Measurements from ENCODE around the gene PLAGL2.

PLAGL2 gene

DNA sequence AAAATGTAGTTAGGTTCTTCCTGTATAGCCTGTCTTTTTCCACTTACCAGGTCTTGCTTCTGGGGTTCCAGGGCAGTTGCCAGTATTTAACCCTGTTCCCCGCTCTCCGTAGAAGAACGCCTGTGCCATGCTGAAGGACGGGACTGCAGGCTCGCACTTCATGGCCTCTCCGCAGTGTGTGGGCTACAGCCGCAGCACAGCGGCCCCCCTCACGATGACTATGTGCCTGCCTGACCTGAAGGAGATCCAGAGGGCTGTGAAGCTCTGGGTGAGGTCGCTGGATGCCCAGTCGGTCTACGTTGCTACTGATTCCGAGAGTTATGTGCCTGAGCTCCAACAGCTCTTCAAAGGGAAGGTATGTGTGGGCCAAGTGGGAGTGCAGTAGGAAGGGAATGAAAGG, 23.2 kb upstream of the PLAGL2 start:
- no peak for DNase-seq

DNA sequence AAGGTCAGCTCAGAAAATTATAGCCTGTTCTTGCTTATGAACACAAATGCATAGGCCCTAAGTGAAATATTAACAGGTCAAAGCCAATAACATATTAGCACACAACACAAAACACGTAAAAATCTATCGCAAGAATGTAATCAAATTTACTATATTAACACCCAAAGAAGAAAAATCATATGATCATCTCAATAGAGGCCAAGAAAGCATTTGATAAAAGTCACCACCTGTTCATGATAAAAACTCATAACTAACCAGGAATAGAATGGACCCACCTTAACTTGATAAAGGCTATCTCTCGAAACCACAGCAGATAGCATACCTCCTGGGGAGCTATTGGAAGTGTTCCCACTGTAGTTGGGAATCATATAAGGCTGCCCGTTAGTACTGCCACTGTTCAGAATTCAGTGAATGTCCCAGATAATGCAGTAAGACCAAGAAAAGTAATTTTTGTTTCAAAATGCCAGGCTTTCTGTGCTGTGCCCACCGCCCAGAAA, 21.8 kb upstream of the PLAGL2 start:
- DNase-seq: no peak

DNA sequence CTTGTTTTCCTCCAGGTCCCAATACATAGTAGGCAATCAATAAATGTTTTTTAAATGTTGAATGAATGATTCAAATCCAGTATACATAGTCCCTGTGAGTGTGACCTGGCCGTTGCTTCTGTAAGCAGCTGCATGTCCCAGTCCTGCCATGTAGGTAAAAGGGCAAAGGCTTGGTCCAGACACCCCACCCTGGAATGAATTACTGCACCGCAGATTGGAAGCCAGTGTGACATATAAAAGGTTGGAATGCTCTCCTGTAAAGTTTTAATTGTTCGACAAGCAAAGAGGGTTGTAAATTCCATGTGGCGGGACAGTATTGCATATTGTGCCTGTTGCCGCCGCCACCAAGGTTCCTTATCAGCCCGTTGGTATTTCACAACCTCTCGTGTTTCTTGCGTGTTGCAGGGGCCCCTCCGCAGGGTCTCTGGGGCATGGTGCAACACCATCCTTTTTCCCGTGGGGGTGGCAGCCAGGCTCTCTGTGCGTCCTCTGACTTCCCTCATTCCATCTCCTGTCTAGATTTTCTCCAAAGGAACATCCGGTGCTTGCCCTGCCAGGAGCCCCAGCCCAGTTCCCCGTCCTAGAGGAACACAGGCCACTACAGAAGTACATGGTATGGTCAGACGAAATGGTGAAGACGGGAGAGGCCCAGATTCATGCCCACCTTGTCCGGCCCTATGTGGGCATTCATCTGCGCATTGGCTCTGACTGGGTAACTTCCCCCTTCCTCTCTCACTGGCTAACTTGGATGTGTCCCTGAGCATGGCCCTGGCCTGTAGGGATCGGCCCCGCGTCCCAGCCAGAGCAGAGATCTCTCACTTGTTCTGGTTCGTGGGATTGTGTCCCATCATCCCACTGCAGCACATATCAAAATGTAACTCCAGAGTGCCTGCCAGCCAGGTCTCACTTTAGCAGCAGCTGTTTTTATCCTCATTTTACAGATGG, 20.5 kb upstream of the PLAGL2 start:
- DNase-seq: no peak

DNA sequence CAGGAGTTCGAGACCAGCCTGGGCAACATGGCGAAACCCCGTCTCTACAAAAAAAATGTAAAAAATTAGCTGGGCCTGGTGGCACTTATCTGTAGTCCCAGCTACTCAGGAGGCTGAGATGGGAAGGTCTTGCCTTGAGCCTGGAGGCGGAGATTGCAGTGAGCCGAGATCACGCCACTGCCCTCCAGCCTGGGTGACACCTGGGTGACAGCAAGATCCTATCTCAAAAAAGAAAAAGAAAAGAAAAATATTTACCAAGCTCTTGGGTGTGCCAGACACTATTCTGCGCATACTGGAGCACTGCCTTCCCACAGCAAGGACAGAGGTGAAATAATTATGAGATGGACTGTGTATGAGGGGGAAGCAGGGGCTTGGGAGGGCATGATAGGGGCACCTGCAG, 19.8 kb upstream of the PLAGL2 start:
- no peak for DNase-seq

DNA sequence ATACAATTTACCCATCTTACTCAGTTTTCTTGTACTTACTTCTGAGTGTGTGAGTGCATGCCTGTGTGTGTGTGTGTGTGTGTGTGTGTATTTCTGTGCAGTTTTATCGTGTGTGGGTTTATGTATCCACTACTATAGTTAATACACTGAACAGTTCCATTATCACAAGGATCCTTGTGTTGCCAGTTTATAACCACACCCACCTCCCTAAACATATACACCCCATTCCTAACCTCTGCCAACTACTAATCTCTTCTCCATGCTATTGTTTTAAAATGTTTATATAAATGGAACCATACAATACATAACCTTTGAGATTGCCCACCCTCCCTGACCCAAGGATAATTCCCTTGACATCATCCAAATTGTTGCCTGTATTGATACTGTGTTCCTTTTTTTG, 18.8 kb upstream of the PLAGL2 start:
- no peak for DNase-seq

DNA sequence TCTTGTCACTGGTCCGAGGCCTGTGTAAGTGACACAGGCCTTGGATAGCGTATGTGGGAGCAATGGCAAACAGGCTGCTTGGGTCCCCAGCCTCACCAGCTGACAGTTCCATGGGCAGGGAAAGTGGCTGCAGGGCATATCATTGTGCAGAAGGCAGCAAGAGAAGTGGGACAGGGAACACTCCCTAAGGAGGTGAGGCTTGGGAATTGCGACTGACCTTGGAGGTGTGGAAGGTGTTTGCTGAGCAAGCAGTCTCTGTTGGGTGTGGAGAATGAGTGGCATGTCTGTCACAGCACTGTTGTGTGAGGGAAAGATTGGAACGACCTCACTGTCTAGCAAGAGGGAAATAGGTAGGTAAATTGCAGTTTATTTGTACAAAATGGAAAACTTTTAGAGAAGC, 16.9 kb upstream of the PLAGL2 start:
- DNase-seq: no peak

DNA sequence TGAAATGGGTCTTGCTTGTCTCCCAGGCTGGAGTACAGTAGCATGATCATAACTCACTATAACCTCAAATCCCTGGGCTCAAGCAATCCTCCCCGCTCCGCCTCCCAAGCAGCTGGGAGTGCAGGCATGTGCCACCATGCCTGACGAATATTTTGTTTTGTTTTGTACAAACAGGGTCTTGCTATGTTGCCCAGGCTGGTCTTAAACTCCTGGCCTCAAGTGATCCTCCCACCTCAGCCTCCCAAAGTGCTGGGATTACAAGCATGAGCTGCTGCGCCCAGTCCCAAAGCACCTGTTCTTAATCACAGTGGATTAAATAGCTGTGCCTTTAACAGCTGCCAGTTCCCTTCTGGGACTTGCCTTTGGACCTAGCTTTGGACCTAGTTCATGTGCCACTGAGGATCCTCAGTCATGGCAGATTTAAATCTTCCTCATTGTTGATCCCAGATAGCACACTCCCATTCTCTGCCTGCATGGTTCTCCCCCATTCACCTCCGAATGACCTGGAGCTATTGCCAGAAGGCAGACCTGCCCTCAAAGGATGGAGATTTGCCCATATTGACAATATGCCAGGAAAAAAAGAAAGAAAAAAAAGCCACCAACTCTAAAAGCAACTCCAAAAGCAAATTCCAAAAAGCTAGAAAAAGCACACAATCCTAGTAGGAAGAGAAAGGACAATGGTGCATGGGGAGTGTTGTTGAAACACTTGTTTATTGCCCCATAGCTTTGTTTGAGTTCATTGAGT, 10.8 kb upstream of the PLAGL2 start:
- DNase-seq: no peak

DNA sequence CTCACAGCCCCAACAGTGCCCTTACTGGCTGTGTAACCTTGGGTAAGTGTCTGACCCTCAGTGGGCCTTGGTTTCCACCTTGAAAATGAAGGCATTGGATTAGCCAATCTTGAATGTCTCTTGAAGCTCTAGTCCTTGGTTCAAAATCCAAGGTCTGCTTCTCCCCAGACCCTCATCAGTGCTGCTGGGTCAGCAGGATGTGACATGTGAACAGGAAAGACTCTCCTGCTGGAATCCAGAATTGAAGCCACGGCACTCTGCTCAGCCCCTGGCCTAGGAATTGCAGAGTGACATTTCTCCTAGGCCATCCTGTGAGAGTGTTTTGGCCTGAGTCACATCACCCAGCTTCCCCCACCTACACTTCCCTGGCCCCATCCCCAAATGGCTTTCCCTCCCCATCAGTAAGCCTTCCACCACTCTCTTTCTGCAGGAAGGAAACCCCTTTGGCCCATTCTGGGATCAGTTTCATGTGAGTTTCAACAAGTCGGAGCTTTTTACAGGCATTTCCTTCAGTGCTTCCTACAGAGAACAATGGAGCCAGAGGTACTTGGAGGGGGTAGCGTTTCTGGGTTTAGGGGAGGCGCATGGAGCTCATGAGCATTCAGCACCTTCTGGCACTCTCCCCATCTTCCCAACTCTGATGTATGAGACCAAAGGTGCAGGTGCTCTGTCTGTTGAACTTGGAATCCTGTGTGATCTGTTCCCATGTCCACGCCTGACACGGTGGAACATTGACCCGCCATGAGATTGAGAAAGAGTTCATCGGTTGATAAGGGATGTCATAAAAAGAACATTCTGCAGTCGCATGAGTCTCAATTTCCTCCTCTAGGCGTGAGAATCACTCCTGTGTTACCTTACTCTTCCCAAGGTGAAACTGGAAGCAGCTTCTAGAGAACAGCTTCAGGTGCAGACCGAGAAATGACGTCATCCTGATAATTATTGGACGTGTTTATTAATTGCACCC, 8.9 kb upstream of the PLAGL2 start:
- no peak for DNase-seq

DNA sequence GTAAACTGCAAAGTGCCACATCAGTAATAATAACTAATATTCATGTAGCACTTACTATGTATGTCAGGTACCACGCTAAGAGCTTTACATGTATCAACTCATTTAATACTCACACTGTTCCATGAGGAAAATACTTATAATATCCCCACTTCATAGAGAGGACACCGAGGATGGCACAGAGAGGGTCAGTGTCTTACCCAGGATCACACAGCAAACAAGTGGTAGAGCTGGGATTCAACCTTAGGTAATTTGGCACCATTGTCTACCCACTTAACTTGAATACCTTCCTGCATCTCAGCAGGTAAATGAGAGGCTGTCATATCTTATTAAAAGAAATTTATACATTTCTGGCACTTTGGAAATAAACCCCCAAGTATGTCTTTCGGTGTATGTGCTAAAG, 8.2 kb upstream of the PLAGL2 start:
- DNase-seq: no peak

DNA sequence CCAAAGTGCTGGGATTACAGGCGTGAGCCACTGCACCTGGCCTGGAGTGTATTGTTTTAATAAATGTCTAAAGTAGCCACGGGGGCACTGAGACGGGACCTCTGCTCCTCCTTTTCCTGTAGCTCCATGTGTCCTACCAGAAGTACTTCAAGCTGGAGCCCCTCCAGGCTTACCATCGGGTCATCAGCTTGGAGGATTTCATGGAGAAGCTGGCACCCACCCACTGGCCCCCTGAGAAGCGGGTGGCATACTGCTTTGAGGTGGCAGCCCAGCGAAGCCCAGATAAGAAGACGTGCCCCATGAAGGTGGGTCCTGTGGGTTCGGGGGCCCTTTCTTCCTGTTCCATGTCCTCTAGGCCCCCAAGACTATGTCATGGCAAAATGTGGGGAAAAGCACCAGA, 7.6 kb upstream of the PLAGL2 start:
- DNase-seq: no peak

DNA sequence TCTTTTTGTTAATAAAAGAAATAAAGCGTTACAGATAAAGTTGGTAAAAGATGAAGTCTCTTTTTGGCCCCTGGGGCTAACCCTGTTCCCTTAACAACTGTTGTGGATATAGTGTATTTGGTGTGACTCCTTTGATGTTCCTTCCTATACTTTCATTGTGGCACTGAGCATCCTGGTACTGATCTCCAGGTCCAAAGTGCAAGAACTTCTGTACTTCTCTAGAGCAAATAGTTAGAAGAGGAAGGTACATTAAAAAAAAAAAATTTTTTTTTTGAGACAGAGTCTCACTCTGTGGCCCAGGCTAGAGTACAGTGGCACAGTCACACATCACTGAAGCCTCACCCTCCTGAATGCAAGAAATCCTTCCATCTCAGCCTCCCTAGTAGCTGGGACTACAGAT, 6.3 kb upstream of the PLAGL2 start:
- no peak for DNase-seq

DNA sequence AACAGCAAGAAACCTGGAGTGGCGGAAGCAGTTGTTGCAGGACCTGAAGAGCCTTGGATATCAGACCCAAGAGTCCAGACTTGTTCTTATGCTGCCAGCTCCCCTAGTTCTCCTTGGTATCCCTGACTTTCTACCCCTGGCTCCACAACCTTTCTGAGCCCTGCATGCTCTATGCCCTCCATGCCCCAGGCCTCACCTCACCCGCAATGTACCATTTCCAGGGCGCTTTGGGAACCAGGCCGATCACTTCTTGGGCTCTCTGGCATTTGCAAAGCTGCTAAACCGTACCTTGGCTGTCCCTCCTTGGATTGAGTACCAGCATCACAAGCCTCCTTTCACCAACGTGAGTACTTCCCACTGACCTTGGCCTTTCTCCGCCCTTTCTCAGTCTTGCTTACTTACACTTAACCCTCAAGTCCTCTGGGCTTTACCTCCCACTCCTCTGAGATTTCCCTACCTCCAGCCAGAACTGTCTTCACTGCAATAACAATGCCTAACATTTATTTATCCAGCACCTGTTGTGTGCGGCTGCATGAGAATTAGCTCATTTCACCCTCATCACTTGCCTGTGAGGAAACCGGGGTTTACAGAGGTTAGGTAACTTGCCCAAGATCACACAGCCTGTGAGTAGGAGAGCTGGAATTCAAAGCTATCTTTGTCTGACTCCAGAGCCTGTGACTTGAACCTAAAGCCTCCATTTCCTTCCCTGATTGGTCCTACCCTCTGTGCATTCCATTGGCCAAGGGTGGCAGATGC, 2.5 kb upstream of the PLAGL2 start:
- no peak for DNase-seq

DNA sequence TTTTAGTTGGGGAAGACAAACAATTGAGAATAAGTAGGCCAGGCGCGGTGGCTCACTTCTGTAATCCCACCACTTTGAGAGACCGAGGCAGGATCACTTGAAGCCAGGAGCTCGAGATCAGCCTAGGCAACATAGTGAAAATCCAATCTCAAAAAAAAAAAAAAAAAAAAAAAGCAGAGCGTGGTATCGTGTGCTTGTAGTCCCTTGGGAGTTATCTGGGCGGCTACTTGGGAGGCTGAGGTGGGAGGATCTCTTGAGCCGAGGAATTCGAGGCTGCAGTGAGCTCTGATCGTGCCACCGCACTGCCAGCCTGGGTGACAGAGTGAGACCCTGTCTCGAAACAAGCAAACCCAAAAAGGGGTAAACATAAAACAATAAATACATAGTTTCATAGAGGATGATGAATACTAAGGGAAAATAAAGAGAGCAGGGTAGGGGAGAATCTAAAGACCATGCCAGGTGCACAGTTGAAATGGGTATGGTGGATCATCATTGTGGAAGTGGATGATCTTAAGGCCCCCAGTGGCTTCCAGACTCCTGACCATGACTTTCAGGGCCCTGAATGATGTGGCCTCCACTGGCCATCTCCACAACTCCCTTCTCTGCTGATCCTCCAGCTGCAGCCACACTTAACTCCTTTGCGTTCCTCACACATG, 1.1 kb upstream of the PLAGL2 start:
- no peak for DNase-seq

DNA sequence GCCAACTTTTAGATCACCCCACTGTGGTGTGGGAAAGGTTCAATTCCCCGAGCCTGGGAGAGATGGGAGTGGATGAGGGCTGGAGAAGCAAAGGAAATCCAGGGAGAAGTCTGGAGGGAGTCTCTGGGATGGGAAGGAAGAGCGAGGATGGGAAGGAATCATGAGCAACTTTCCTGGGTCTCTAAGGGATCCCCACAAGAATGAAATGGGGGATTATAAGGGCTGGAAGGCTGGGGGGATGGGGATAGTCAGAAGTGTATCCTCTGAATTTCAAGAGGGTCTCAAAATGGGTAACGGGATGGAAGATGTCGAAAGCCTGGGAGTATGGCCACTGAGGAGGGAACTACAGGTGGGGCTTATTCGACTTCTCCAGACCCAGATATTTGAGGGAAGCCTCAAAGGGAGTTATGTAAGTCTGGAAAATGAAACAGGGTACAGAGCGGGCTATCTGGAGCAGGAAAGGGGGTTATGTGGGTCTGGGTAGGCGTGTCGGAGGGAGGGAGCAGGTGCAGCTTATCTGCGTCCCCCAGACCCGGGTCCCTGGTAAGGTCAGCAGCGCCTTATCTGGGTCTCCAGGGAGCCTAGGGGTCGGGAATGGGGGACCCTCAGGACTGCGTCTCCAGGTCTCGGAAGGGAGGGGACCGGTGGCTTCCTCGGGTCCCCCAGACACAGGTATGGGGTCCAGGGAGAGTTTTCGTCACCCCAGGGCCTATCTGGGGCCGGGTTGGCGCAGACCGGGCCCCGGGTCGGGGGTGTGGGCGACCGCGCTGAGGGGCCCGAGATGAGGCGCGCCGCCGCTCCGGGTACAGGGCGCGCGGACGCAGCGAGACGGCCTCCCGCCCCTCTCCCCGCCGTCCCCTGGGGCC, 550 bp downstream of the PLAGL2 start:
- no peak for DNase-seq

DNA sequence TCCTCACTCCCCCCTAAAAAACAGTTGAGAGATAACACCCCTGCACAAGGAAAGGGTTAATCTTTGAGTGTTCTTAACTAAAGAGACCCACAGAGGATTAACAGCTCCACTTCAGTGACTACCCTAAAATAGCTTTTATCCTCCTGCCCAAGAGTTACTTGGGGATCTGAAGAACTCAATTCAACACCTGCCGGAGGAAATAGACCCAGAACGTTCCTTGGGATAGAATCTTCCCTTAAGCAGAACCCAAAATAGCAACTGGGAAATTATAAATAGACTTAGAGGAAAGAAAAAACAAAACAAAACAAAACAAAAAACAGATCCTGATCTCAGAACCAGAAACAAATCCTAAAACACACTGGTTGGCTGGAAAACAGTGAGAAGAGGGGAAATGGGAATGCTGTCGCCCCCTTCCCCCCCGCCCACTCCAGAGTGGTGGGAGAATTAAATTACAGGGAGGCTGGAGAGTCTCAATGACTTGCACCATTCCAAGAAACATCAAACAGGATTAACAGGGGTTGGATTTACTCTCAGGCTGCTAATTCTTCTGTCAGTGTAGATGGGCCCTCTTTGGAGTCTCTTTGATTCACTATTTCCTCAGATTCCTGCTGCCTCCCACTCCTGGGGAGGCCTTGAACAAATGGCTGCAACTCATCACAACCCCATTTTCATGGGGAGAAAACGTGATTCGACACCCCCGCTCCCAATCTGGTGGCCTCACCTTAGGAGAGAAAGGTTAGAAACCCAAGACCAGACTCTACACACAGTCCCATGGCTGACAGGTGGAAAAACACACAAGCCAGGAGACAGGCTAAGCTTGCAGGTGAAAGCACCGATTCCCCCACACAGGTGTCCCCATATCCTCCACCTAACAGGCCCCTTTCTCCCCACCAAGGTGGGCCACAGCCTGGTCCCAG, 1.4 kb downstream of the PLAGL2 start:
- no peak for DNase-seq

DNA sequence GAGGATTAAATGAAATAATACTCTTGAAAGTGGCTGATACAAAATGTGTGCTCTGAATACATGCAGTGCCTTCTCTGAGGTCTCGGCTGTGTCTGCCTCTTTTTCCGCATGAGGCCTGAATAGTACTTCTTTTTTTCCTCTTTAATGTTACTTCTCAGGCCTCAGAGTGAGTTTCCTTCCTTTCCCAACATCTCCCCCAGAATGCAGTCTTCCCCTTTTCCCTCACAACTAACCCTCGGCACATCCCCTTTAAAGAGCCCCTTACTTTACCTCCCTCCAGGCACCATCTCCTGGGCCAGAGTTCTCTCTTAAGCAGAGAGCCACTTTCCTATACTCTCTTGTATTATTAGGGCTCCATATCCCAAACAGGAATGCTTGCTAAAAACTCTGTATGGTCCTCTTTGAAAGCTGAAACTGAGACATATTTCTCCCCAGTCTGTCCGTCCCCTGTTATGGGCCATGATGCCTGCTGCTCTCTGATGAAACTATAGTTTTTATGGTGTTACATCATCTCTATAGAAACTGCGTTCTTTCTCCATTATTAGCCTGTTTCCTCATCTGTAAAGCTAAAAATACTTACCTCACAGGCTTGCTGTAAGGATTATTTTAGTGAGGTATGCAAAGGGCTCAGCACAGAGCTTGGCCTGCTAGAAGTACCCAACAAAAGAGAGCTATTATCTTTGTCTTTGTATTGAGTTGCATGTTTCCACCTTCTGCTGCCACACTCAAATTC, 2.3 kb downstream of the PLAGL2 start:
- no peak for DNase-seq

DNA sequence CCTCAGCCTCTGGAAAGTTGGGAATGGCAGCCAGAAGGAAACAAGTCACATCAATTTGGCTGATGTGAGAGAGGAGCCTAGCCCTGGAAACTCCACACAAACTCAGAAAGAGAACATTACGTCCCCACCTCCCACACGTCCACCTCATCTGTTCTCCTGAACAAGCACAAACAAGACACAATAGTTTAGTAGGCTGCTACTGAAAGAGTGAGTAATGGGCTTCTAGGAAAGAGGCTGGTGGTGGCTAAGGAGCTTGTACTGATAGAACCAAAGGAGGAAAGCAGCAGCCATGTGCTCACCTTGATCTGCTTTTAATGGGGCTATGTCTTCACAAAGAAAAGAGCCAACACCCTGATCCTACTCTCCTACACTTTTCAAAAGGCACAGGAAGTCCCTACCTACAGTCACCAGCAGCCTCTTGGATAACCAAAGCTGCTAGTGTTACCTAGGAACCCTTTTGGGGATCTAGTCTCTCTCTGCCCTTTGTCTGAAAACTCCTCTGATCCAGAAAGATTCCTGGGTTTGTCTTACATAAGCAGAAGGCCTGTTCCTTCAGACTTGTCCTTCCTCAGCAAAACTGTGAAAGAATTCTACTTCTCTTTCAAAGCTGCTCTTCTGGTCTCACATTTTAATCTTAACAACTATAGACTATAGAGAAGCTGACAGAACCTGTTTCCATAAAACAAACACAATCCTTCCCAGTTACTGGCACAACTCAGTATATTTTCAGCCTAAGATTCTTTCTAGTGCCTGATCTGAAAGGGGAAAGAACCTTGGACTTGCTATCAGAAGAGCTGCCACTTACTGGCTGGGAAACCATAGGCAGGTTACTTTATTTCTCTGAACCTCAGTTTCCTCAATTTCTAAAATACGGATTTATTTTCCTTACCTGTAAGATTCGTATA, 3.1 kb downstream of the PLAGL2 start:
- no peak for DNase-seq

Data from activated effector memory CD4-positive, alpha-beta T cell treated with Interleukin-2 at 50 U/mL for 16 hours (primary cell).